ENCODE measurements around the gene SPIRE2. TPM values are rescaled to one million over a fixed set of nuclear protein-coding genes. Genes with fewer than 3 reads are reported as not detected.
"Not testable (repeated sequence)": the region's sequence is repeated elsewhere in the genome, so short reads cannot be mapped to it uniquely, and the experiment has no call there.

Gene SPIRE2
- total RNA-seq, 1 donor from 2014 or later = 0.61 TPM

- intact Hi-C loops (cut with micrococcal nuclease) = no loop called here
Measured at GRCh38 chr16:89808475-89808874, 19.8 kb upstream of the SPIRE2 start.

- intact Hi-C loops (cut with micrococcal nuclease) = no loop called here
Measured at GRCh38 chr16:89811321-89811720, 17.0 kb upstream of the SPIRE2 start.

- intact Hi-C loops (cut with micrococcal nuclease) = loop anchor here (1.0 to 5.0 kb wide), 7 partner anchors 13 to 115 kb away; partner anchors contain the start of genes SPIRE2 and TCF25
Measured at GRCh38 chr16:89815639-89816348, 12.5 kb upstream of the SPIRE2 start.

GRCh38 chr16:89818851-89819403, 9.3 kb upstream of the SPIRE2 start:
- intact Hi-C loops (cut with micrococcal nuclease) = loop anchor here (5.0 kb wide), 1 partner anchor 108 kb away; no protein-coding TSS in a partner anchor

GRCh38 chr16:89819448-89819847, 8.8 kb upstream of the SPIRE2 start:
- intact Hi-C loops (cut with micrococcal nuclease) = loop anchor here (5.0 kb wide), 1 partner anchor 108 kb away; no protein-coding TSS in a partner anchor

GRCh38 chr16:89821438-89822187, 6.7 kb upstream of the SPIRE2 start:
- intact Hi-C loops (cut with micrococcal nuclease) = no loop called here

- intact Hi-C loops (cut with micrococcal nuclease) = no loop called here
Measured at GRCh38 chr16:89822188-89823086, 5.8 kb upstream of the SPIRE2 start.

- intact Hi-C loops (cut with micrococcal nuclease) = no loop called here
Measured at GRCh38 chr16:89823087-89823823, 5.0 kb upstream of the SPIRE2 start.

GRCh38 chr16:89823824-89824148, 4.5 kb upstream of the SPIRE2 start:
- intact Hi-C loops (cut with micrococcal nuclease) = not testable (repeated sequence)

GRCh38 chr16:89826531-89827382, 1.5 kb upstream of the SPIRE2 start:
- intact Hi-C loops (cut with micrococcal nuclease) = no loop called here

- intact Hi-C loops (cut with micrococcal nuclease) = loop anchor here (1.0 kb wide), 1 partner anchor 11 kb away; the partner anchor contains the start of gene FANCA
Measured at GRCh38 chr16:89827383-89828198, 684 bp upstream of the SPIRE2 start.

- intact Hi-C loops (cut with micrococcal nuclease) = loop anchor here (1.0 kb wide), 1 partner anchor 13 kb away; the partner anchor contains the start of gene FANCA
Measured at GRCh38 chr16:89828870-89829629, 775 bp downstream of the SPIRE2 start.

- intact Hi-C loops (cut with micrococcal nuclease) = no loop called here
Measured at GRCh38 chr16:89829630-89830437, 1.6 kb downstream of the SPIRE2 start.

GRCh38 chr16:89831810-89832328, 3.6 kb downstream of the SPIRE2 start:
- intact Hi-C loops (cut with micrococcal nuclease) = no loop called here

GRCh38 chr16:89833664-89834363, 5.5 kb downstream of the SPIRE2 start:
- intact Hi-C loops (cut with micrococcal nuclease) = not testable (repeated sequence)

- intact Hi-C loops (cut with micrococcal nuclease) = not testable (repeated sequence)
Measured at GRCh38 chr16:89834813-89835363, 6.6 kb downstream of the SPIRE2 start.
